IMR-90 (cell line): ENCODE results near the gene SYP. TPM values are rescaled to one million over a fixed set of nuclear protein-coding genes. Genes with fewer than 3 reads are reported as not detected.
A peak's percentile ranks its signal among the peaks of the same experiment; 100 is the strongest.

Experiments
- ATAC-seq: fragments of 200-7000 bp; cut with Tn5 transposase; 2 replicates; pipeline ENCODE4 v1.9.1; 2020; ENCODE audit warnings: low read depth, mild to moderate bottlenecking, moderate library complexity
- BruUV-seq: library from RNA; stranded (reverse); fragments of 400-500 nt; replicated peaks from 2 replicates; lab custom pipeline; 2021; lab: Mats Ljungman, UMichigan
- CTCF ChIA-PET: fragments of 300-600 bp; formaldehyde crosslinking; extraction: SDS; loops from one replicate; lab custom pipeline; 2021; ENCODE audit warnings: antibody characterized with exemption; lab: Yijun Ruan, JAX
- POLR2A ChIA-PET: fragments of 300-600 bp; sonication (Branson Sonifier 250); formaldehyde crosslinking; loops from one replicate; lab custom pipeline; 2022; ENCODE audit warnings: antibody characterized with exemption; ENCODE audit not compliant: unreplicated experiment; lab: Charles Lee
- DNase-seq: peaks from one replicate; pipeline ENCODE4 v3.0.0; 2013
- H2AFZ ChIP-seq: replicated peaks from 2 replicates; pipeline ENCODE3; 2013; ENCODE audit warnings: low read length, mild to moderate bottlenecking; ENCODE audit not compliant: poor library complexity
- H2AK5ac ChIP-seq: 2 replicates; pipeline ENCODE4 v1.6.1; 2013; ENCODE audit warnings: low read depth, low read length, inconsistent platforms
- H2AK9ac ChIP-seq: replicated peaks from 2 replicates; pipeline ENCODE3; 2013; ENCODE audit warnings: mild to moderate bottlenecking, low read depth, low read length, moderate library complexity; ENCODE audit not compliant: poor library complexity
- H2BK120ac ChIP-seq: 2 replicates; pipeline ENCODE4 v1.6.1; 2013; ENCODE audit warnings: low read depth, low read length, inconsistent platforms
- H2BK15ac ChIP-seq: 3 replicates; pipeline ENCODE4 v1.6.1; 2013; ENCODE audit warnings: low read depth, low read length, inconsistent platforms
- H2BK20ac ChIP-seq: 2 replicates; pipeline ENCODE4 v1.6.1; 2013; ENCODE audit warnings: low read depth, mild to moderate bottlenecking, inconsistent platforms, low read length, moderate library complexity
- H2BK5ac ChIP-seq: 2 replicates; pipeline ENCODE4 v1.6.1; 2013; ENCODE audit warnings: mild to moderate bottlenecking, low read depth, low read length, inconsistent platforms; ENCODE audit not compliant: poor library complexity, severe bottlenecking
- H3K14ac ChIP-seq: replicated peaks from 2 replicates; pipeline ENCODE4 v1.6.1; 2013; ENCODE audit warnings: low read depth, low read length, inconsistent platforms
- H3K18ac ChIP-seq: 2 replicates; pipeline ENCODE4 v1.6.1; 2013; ENCODE audit warnings: low read depth, low read length, control low read depth
- H3K23ac ChIP-seq: 2 replicates; pipeline ENCODE4 v1.6.1; 2013; ENCODE audit warnings: low read depth, low read length, inconsistent platforms
- H3K27ac ChIP-seq: 2 replicates; pipeline ENCODE4 v1.5.1; 2013; ENCODE audit warnings: mild to moderate bottlenecking, control low read depth, low read length; ENCODE audit not compliant: insufficient read depth
- H3K27me3 ChIP-seq: 2 replicates; pipeline ENCODE4 v1.6.1; 2013; ENCODE audit warnings: low read length; ENCODE audit not compliant: control insufficient read depth, insufficient read depth
- H3K36me3 ChIP-seq: 2 replicates; pipeline ENCODE4 v1.6.1; 2013; ENCODE audit warnings: low read length, mixed read lengths; ENCODE audit not compliant: control insufficient read depth, insufficient read depth
- H3K4ac ChIP-seq: 2 replicates; pipeline ENCODE4 v1.6.1; 2013; ENCODE audit warnings: low read depth, low read length, inconsistent platforms
- H3K4me1 ChIP-seq: 2 replicates; pipeline ENCODE4 v1.6.1; 2013; ENCODE audit warnings: low read length, mixed read lengths; ENCODE audit not compliant: control insufficient read depth, insufficient read depth
- H3K4me2 ChIP-seq: 2 replicates; pipeline ENCODE4 v1.6.1; 2013; ENCODE audit warnings: low read depth, mild to moderate bottlenecking, control low read depth, low read length, moderate library complexity
- H3K4me3 ChIP-seq: 2 replicates; pipeline ENCODE4 v1.5.1; 2013; ENCODE audit warnings: low read depth, mild to moderate bottlenecking, control low read depth, low read length, moderate library complexity; ENCODE audit not compliant: insufficient read depth
- H3K56ac ChIP-seq: 2 replicates; pipeline ENCODE4 v1.6.1; 2013; ENCODE audit warnings: low read length, inconsistent platforms; ENCODE audit not compliant: insufficient read depth; ENCODE audit errors: extremely low read depth
- H3K79me1 ChIP-seq, 2 experiments: 2 replicates each; pipeline ENCODE4 v1.6.1; 2013; ENCODE audit warnings: low read length in 2 of 2, inconsistent platforms in 1 of 2, low read depth in 1 of 2
- H3K9ac ChIP-seq: 2 replicates; pipeline ENCODE4 v1.6.1; 2013; ENCODE audit warnings: low read depth, low read length, control low read depth
- H3K9me1 ChIP-seq: 2 replicates; pipeline ENCODE4 v1.6.1; 2013; ENCODE audit warnings: low read length, inconsistent platforms; ENCODE audit not compliant: insufficient read depth
- H3K9me3 ChIP-seq: 2 replicates; pipeline ENCODE4 v1.6.1; 2013; ENCODE audit warnings: low read length; ENCODE audit not compliant: control insufficient read depth, insufficient read depth
- H4K20me1 ChIP-seq: 2 replicates; pipeline ENCODE4 v1.6.1; 2013; ENCODE audit warnings: low read length, inconsistent platforms; ENCODE audit not compliant: insufficient read depth
- H4K5ac ChIP-seq: 2 replicates; pipeline ENCODE4 v1.6.1; 2013; ENCODE audit warnings: mild to moderate bottlenecking, low read depth, low read length, control low read depth
- H4K8ac ChIP-seq, 2 experiments: 2 replicates each; pipeline ENCODE4 v1.6.1; 2013; ENCODE audit warnings: low read depth in 2 of 2, low read length in 2 of 2, control low read depth in 1 of 2, inconsistent platforms in 1 of 2
- H4K91ac ChIP-seq: 2 replicates; pipeline ENCODE4 v1.6.1; 2013; ENCODE audit warnings: low read depth, low read length, inconsistent platforms; ENCODE audit not compliant: insufficient read depth
- BHLHE40 ChIP-seq: fragments of 150-350 bp; IDR thresholded peaks from 2 replicates; pipeline ENCODE4 v1.6.1; 2016; ENCODE audit warnings: mild to moderate bottlenecking, low read depth, low read length
- CEBPB ChIP-seq: IDR thresholded peaks from 2 replicates; pipeline ENCODE4 v1.6.1; 2012; ENCODE audit warnings: low read depth, low read length, improper control_type of control experiment
- CHD1 ChIP-seq: IDR thresholded peaks from 2 replicates; pipeline ENCODE4 v1.6.1; 2012; ENCODE audit warnings: low read depth, low read length, improper control_type of control experiment
- CTCF ChIP-seq: conservative IDR thresholded peaks from 2 replicates; pipeline ENCODE4 v1.5.1; 2012; ENCODE audit warnings: mild to moderate bottlenecking, low read depth, low read length, improper control_type of control experiment
- FOS ChIP-seq: fragments of 150-350 bp; IDR thresholded peaks from 2 replicates; pipeline ENCODE4 v1.6.1; 2016; ENCODE audit warnings: low read depth, low read length
- MAFK ChIP-seq: IDR thresholded peaks from 2 replicates; pipeline ENCODE4 v1.6.1; 2012; ENCODE audit warnings: low read depth, low read length, improper control_type of control experiment
- MAZ ChIP-seq: IDR thresholded peaks from 2 replicates; pipeline ENCODE4 v1.6.1; 2012; ENCODE audit warnings: low read depth, mild to moderate bottlenecking, low read length, improper control_type of control experiment, moderate library complexity, borderline replicate concordance
- MXI1 ChIP-seq: IDR thresholded peaks from 2 replicates; pipeline ENCODE4 v1.6.1; 2012; ENCODE audit warnings: low read depth, mild to moderate bottlenecking, low read length, moderate library complexity, borderline replicate concordance
- NFE2L2 ChIP-seq: fragments of 150-350 bp; IDR thresholded peaks from 2 replicates; pipeline ENCODE4 v1.6.1; 2016; ENCODE audit warnings: low read depth, mild to moderate bottlenecking, low read length
- POLR2A ChIP-seq: IDR thresholded peaks from 2 replicates; pipeline ENCODE4 v1.6.1; 2012; ENCODE audit warnings: mild to moderate bottlenecking, low read depth, low read length
- RAD21 ChIP-seq: IDR thresholded peaks from 2 replicates; pipeline ENCODE4 v1.6.1; 2012; ENCODE audit warnings: low read length, improper control_type of control experiment
- RCOR1 ChIP-seq: IDR thresholded peaks from 2 replicates; pipeline ENCODE4 v1.6.1; 2012; ENCODE audit warnings: mild to moderate bottlenecking, low read length, improper control_type of control experiment; ENCODE audit not compliant: insufficient replicate concordance
- RFX5 ChIP-seq: IDR thresholded peaks from 2 replicates; pipeline ENCODE4 v1.8.0; 2012; ENCODE audit warnings: low read depth, mild to moderate bottlenecking, low read length, moderate library complexity
- SMC3 ChIP-seq: fragments of 150-350 bp; IDR thresholded peaks from 2 replicates; pipeline ENCODE4 v1.6.1; 2016; ENCODE audit warnings: low read depth, mild to moderate bottlenecking, antibody characterized with exemption, low read length, moderate library complexity
- USF2 ChIP-seq: fragments of 150-350 bp; IDR thresholded peaks from 2 replicates; pipeline ENCODE4 v1.6.1; 2017; ENCODE audit warnings: mild to moderate bottlenecking, antibody characterized with exemption, low read length, low read depth
- WGBS, 2 experiments: methylation state at CpG; one replicate each; pipeline versions ENCODE4 v1.1.5 to v1.1.7; 2013; ENCODE audit warnings: missing lambda C conversion rate in 2 of 2; ENCODE audit not compliant: insufficient read length in 1 of 2; ENCODE audit errors: extremely low coverage in 2 of 2; 5-methylcytosine and 5-hydroxymethylcytosine counted together
- dilution Hi-C: fragments of 300-500 bp; cut with HindIII; formaldehyde crosslinking; loops from one replicate; pipeline ENCODE4 v1.14.3; 2018; ENCODE audit warnings: low sequenced_read_pairs; ENCODE audit not compliant: unreplicated experiment
- in situ Hi-C: fragments of 300-500 bp; cut with MboI; formaldehyde crosslinking; loops from 3 replicates; pipeline ENCODE4 v1.14.3; 2019; ENCODE audit warnings: low sequenced_read_pairs, inconsistent platforms, mixed read lengths
- intact Hi-C: fragments of 100-400 bp; cut with micrococcal nuclease; formaldehyde crosslinking; loops from 2 replicates; pipeline ENCODE4 v1.10.0; 2022
- polyA plus RNA-seq, 3 experiments: library from polyadenylated mRNA; depleted of rRNA; stranded (reverse); fragments of >200 nt; gene quantifications; 2 replicates each; pipeline ENCODE4 v1.2.3, GENCODE V29; 2012; ENCODE audit warnings: low replicate concordance in 1 of 3
- total RNA-seq: library from RNA; depleted of rRNA; stranded (reverse); fragments of >200 nt; gene quantifications from 2 replicates; pipeline ENCODE4 v1.2.3, GENCODE V29; 2012

SYP gene
- total and polyA plus RNA-seq, 2 of the 4 experiments (the other 2 are of a cell fraction), result under 0.01 to 0.05 TPM

- Histone ChIP-seq H4K8ac (peak overlapping the region; percentile 97 to 99), H2AK9ac (peak overlapping the region; percentile 98), H2BK5ac (peak overlapping the region; percentile 100), H3K79me1 (no peaks in the 10 kb centered on the region; a peak in 1 of 4 replicates), H4K5ac (peak overlapping the region; percentile 99), H2BK20ac (no peak overlapping the region), H2BK120ac (peak overlapping the region; percentile 70), H3K4me1 (peaks cover 6% of the 10 kb centered on the region), H2BK15ac (peak overlapping the region; percentile 62; the same call in 1 of the 3 replicates), H3K4me3 (peak overlapping the region; percentile 71), H3K27me3 (no peaks in the 10 kb centered on the region; the same call in 1 of the 2 replicates), H4K91ac (peak overlapping the region; percentile 91), H3K9me3 (no peaks in the 10 kb centered on the region), H3K27ac (peak overlapping the region; percentile 100), H2AFZ (peak overlapping the region; percentile 90), H4K20me1 (no peaks in the 10 kb centered on the region), H3K9me1 (no peaks in the 10 kb centered on the region), H3K18ac (peak overlapping the region; percentile 99), H3K36me3 (no peaks in the 10 kb centered on the region), H3K9ac (peak overlapping the region; percentile 100), H2AK5ac (peak overlapping the region; percentile 89), H3K56ac (peak overlapping the region; percentile 94), H3K14ac (peak overlapping the region; percentile 93), H3K4ac (peak overlapping the region; percentile 99), H3K4me2 (peak overlapping the region; percentile 94), H3K23ac (peak overlapping the region; percentile 99)
- in situ Hi-C loops (no loop called here), intact Hi-C loops (no loop called here), dilution Hi-C loops (no loop called here)
- WGBS, 2 experiments, result 37% methylated on average over 19 of the region's 65 CpGs; no CpG with 5 or more reads in 1 of the 2 experiments
- peak; percentile 94 for ATAC-seq
- ChIA-PET POLR2A (interaction anchor here (0.8 to 1.0 kb wide), 2 partner anchors 11 kb away, joined by 3 to 4 read pairs; no protein-coding TSS in a partner anchor), CTCF (interaction anchor here (0.6 to 0.7 kb wide), 3 partner anchors 11 to 28 kb away, joined by 3 read pairs; no protein-coding TSS in a partner anchor)
- BruUV-seq, result no TSS peak
- DNase-seq, result peak; percentile 85
- TF ChIP-seq CHD1 (no peak), BHLHE40 (no peak), NFE2L2 (no peak), MAZ (peak; percentile 78; the same call in 1 of the 2 replicates), RCOR1 (no peak), MAFK (no peak), RAD21 (peak; percentile 26; the same call in 1 of the 2 replicates), MXI1 (no peak), FOS (peak; percentile 14; the same call in 1 of the 2 replicates), POLR2A (peak; percentile 63; the same call in 1 of the 2 replicates), CTCF (peak; percentile 71), CEBPB (no peak), USF2 (no peak), SMC3 (peak; percentile 36), RFX5 (no peak)
Measured at GRCh38 chrX:49155900-49156837, 43.8 kb downstream of the SYP start.
